ENCODE results near the gene PDCD1. TPM values are rescaled to one million over a fixed set of nuclear protein-coding genes. Genes with fewer than 3 reads are reported as not detected.

The PDCD1 gene
- total and polyA plus RNA-seq, 2 of the 13 experiments (the other 11 are each of a cell fraction or from before 2014, with no cell fraction given) = 0.04 TPM; not detected in 1

DNA sequence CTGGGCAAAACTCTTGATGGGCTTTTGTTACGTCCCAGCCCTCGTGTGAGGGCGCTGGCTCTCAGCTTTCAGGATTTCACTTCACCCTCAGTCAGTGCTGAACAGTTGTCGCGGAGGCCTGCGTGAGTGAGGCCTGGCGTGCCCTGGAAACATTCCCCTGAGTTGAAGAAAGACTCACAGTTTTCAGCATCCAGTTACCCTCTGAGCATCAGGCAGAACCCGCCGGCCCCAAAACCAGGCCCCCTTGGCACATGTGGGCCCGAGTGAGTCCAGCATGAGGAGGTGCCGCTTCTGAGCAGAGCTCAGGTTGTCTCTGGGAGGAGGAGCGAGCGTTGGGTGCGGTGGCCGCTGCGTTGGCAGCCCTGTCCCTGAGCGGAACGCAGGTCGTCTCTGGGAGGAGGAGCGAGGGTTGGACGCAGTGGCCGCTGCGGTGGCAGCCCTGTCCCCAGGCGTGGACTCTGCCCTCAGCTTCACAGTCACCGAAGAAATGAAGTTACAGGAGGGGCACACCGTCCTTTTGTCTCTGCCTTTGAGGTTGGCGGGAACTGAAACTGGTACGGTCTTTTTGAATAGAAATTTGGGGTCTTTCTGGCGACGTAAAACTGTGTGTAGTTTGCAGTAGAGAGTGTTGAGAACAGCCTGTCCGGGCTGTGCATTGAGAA lies 49.8 kb downstream of the PDCD1 start, which contains the start of gene NEU4 (continued):
- TF ChIP-seq, protein P1, sequence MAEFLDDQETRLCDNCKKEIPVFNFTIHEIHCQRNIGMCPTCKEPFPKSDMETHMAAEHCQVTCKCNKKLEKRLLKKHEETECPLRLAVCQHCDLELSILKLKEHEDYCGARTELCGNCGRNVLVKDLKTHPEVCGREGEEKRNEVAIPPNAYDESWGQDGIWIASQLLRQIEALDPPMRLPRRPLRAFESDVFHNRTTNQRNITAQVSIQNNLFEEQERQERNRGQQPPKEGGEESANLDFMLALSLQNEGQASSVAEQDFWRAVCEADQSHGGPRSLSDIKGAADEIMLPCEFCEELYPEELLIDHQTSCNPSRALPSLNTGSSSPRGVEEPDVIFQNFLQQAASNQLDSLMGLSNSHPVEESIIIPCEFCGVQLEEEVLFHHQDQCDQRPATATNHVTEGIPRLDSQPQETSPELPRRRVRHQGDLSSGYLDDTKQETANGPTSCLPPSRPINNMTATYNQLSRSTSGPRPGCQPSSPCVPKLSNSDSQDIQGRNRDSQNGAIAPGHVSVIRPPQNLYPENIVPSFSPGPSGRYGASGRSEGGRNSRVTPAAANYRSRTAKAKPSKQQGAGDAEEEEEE (CRISPR knock-in tag; IDR thresholded peaks at IDR 0.05; ENCODE audit: borderline replicate concordance) = peak; percentile 83; the same call in 1 of the 2 replicates
- TF ChIP-seq FIP1L1 (IDR thresholded peaks at IDR 0.05; ENCODE audit: borderline replicate concordance, insufficient read depth, low read depth, low read length) = 0 out of 2 replicates have a peak, but pooled peaks have one; percentile 42
- no peak for TF ChIP-seq GTF3A (CRISPR knock-in tag; conservative IDR thresholded peaks at IDR 0.05)
- TF ChIP-seq, protein P2, sequence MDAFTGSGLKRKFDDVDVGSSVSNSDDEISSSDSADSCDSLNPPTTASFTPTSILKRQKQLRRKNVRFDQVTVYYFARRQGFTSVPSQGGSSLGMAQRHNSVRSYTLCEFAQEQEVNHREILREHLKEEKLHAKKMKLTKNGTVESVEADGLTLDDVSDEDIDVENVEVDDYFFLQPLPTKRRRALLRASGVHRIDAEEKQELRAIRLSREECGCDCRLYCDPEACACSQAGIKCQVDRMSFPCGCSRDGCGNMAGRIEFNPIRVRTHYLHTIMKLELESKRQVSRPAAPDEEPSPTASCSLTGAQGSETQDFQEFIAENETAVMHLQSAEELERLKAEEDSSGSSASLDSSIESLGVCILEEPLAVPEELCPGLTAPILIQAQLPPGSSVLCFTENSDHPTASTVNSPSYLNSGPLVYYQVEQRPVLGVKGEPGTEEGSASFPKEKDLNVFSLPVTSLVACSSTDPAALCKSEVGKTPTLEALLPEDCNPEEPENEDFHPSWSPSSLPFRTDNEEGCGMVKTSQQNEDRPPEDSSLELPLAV (CRISPR knock-in tag; conservative IDR thresholded peaks at IDR 0.05; ENCODE audit: low read depth) = no peak
- TF ChIP-seq PHF8 (CRISPR knock-in tag; IDR thresholded peaks at IDR 0.05) = peak; percentile 92
- TF ChIP-seq, protein P3, sequence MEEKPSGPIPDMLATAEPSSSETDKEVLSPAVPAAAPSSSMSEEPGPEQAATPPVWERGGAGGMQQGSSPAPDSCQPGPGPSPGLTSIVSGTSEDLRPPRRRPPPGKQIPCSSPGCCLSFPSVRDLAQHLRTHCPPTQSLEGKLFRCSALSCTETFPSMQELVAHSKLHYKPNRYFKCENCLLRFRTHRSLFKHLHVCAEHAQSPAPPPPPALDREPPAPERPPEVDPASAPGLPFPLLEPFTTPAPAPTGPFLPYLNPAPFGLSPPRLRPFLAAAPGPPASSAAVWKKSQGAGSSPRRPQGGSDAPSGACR (CRISPR knock-in tag; IDR thresholded peaks at IDR 0.05) = peak; percentile 91
- TF ChIP-seq, protein P4, sequence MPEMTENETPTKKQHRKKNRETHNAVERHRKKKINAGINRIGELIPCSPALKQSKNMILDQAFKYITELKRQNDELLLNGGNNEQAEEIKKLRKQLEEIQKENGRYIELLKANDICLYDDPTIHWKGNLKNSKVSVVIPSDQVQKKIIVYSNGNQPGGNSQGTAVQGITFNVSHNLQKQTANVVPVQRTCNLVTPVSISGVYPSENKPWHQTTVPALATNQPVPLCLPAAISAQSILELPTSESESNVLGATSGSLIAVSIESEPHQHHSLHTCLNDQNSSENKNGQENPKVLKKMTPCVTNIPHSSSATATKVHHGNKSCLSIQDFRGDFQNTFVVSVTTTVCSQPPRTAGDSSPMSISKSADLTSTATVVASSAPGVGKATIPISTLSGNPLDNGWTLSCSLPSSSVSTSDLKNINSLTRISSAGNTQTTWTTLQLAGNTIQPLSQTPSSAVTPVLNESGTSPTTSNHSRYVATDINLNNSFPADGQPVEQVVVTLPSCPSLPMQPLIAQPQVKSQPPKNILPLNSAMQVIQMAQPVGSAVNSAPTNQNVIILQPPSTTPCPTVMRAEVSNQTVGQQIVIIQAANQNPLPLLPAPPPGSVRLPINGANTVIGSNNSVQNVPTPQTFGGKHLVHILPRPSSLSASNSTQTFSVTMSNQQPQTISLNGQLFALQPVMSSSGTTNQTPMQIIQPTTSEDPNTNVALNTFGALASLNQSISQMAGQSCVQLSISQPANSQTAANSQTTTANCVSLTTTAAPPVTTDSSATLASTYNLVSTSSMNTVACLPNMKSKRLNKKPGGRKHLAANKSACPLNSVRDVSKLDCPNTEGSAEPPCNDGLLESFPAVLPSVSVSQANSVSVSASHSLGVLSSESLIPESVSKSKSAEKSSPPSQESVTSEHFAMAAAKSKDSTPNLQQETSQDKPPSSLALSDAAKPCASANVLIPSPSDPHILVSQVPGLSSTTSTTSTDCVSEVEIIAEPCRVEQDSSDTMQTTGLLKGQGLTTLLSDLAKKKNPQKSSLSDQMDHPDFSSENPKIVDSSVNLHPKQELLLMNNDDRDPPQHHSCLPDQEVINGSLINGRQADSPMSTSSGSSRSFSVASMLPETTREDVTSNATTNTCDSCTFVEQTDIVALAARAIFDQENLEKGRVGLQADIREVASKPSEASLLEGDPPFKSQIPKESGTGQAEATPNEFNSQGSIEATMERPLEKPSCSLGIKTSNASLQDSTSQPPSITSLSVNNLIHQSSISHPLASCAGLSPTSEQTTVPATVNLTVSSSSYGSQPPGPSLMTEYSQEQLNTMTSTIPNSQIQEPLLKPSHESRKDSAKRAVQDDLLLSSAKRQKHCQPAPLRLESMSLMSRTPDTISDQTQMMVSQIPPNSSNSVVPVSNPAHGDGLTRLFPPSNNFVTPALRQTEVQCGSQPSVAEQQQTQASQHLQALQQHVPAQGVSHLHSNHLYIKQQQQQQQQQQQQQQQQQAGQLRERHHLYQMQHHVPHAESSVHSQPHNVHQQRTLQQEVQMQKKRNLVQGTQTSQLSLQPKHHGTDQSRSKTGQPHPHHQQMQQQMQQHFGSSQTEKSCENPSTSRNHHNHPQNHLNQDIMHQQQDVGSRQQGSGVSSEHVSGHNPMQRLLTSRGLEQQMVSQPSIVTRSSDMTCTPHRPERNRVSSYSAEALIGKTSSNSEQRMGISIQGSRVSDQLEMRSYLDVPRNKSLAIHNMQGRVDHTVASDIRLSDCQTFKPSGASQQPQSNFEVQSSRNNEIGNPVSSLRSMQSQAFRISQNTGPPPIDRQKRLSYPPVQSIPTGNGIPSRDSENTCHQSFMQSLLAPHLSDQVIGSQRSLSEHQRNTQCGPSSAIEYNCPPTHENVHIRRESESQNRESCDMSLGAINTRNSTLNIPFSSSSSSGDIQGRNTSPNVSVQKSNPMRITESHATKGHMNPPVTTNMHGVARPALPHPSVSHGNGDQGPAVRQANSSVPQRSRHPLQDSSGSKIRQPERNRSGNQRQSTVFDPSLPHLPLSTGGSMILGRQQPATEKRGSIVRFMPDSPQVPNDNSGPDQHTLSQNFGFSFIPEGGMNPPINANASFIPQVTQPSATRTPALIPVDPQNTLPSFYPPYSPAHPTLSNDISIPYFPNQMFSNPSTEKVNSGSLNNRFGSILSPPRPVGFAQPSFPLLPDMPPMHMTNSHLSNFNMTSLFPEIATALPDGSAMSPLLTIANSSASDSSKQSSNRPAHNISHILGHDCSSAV (CRISPR knock-in tag; IDR thresholded peaks at IDR 0.05; ENCODE audit: borderline replicate concordance) = no peak
- TF ChIP-seq RFXANK (CRISPR knock-in tag; IDR thresholded peaks at IDR 0.05) = no peak
- TF ChIP-seq ARNTL (CRISPR knock-in tag; IDR thresholded peaks at IDR 0.05) = peak; percentile 92
- peak; percentile 94 for TF ChIP-seq ISX (CRISPR knock-in tag; conservative IDR thresholded peaks at IDR 0.05)
- TF ChIP-seq THYN1 (CRISPR knock-in tag; IDR thresholded peaks at IDR 0.05; ENCODE audit: borderline replicate concordance, low read depth) = 0 out of 2 replicates have a peak, but pooled peaks have one; percentile 65
- TF ChIP-seq, protein P5, sequence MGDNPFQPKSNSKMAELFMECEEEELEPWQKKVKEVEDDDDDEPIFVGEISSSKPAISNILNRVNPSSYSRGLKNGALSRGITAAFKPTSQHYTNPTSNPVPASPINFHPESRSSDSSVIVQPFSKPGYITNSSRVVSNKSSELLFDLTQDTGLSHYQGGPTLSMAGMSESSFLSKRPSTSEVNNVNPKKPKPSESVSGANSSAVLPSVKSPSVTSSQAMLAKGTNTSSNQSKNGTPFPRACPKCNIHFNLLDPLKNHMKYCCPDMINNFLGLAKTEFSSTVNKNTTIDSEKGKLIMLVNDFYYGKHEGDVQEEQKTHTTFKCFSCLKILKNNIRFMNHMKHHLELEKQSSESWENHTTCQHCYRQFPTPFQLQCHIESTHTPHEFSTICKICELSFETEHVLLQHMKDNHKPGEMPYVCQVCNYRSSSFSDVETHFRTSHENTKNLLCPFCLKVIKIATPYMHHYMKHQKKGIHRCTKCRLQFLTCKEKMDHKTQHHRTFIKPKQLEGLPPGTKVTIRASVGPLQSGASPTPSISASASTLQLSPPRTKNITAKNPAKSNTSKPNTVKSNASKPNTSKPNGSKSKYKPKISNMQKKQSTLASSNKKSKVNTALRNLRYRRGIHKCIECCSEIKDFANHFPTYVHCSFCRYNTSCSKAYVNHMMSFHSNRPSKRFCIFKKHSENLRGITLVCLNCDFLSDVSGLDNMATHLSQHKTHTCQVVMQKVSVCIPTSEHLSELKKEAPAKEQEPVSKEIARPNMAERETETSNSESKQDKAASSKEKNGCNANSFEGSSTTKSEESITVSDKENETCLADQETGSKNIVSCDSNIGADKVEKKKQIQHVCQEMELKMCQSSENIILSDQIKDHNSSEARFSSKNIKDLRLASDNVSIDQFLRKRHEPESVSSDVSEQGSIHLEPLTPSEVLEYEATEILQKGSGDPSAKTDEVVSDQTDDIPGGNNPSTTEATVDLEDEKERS (CRISPR knock-in tag; IDR thresholded peaks at IDR 0.05) = peak; percentile 92; the same call in 1 of the 2 replicates
